ENCODE data around the gene DCBLD2. TPM values are rescaled to one million over a fixed set of nuclear protein-coding genes. Genes with fewer than 3 reads are reported as not detected.
A peak's percentile ranks its signal among the peaks of the same experiment; 100 is the strongest.

DCBLD2 gene
- total and polyA plus RNA-seq, 2 of the 13 experiments (the other 11 are each of a cell fraction or from before 2014, with no cell fraction given): 43.8 to 56.9 TPM

DNA sequence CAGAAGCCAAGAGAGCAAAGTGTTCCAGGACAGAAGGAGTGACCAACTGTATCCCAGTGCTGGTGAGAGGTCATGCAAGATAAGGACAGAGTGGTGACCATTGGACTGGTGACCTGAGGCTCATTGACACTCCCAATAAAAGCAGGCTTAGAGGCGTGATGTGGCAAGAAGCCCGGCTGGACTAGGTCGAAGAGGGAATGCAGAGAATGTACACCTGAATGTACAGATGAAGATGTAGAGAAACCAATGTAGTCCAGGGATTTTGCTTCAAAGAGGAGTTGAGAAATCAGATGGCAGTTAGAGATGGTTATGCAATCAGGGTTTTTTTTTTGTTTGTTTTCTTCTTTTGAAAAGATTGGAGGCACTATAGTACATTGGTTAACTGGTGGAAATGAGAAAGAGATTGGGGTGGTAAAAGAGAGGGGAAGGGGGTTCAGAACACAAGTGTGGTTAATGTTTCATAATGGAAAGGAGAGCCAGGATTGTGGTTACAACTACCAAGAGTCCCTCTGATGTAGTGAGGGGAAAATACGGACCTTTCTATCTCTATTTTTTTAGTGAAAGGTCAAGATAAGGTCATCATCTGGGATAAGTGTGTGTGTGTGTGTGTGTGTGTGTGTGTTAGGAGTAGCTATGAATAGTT lies 115.0 kb downstream of the DCBLD2 start (continued):
- TF ChIP-seq, protein P1, sequence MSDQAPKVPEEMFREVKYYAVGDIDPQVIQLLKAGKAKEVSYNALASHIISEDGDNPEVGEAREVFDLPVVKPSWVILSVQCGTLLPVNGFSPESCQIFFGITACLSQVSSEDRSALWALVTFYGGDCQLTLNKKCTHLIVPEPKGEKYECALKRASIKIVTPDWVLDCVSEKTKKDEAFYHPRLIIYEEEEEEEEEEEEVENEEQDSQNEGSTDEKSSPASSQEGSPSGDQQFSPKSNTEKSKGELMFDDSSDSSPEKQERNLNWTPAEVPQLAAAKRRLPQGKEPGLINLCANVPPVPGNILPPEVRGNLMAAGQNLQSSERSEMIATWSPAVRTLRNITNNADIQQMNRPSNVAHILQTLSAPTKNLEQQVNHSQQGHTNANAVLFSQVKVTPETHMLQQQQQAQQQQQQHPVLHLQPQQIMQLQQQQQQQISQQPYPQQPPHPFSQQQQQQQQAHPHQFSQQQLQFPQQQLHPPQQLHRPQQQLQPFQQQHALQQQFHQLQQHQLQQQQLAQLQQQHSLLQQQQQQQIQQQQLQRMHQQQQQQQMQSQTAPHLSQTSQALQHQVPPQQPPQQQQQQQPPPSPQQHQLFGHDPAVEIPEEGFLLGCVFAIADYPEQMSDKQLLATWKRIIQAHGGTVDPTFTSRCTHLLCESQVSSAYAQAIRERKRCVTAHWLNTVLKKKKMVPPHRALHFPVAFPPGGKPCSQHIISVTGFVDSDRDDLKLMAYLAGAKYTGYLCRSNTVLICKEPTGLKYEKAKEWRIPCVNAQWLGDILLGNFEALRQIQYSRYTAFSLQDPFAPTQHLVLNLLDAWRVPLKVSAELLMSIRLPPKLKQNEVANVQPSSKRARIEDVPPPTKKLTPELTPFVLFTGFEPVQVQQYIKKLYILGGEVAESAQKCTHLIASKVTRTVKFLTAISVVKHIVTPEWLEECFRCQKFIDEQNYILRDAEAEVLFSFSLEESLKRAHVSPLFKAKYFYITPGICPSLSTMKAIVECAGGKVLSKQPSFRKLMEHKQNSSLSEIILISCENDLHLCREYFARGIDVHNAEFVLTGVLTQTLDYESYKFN (CRISPR knock-in tag; conservative IDR thresholded peaks at IDR 0.05): peak; percentile 75
- TF ChIP-seq ATF7 (IDR thresholded peaks at IDR 0.05): peak; percentile 21; the same call in 1 of the 2 replicates
- TF ChIP-seq ATF7 (CRISPR knock-in tag; IDR thresholded peaks at IDR 0.05): no peak; the same call in 1 of the 2 replicates
- TF ChIP-seq, protein P2, sequence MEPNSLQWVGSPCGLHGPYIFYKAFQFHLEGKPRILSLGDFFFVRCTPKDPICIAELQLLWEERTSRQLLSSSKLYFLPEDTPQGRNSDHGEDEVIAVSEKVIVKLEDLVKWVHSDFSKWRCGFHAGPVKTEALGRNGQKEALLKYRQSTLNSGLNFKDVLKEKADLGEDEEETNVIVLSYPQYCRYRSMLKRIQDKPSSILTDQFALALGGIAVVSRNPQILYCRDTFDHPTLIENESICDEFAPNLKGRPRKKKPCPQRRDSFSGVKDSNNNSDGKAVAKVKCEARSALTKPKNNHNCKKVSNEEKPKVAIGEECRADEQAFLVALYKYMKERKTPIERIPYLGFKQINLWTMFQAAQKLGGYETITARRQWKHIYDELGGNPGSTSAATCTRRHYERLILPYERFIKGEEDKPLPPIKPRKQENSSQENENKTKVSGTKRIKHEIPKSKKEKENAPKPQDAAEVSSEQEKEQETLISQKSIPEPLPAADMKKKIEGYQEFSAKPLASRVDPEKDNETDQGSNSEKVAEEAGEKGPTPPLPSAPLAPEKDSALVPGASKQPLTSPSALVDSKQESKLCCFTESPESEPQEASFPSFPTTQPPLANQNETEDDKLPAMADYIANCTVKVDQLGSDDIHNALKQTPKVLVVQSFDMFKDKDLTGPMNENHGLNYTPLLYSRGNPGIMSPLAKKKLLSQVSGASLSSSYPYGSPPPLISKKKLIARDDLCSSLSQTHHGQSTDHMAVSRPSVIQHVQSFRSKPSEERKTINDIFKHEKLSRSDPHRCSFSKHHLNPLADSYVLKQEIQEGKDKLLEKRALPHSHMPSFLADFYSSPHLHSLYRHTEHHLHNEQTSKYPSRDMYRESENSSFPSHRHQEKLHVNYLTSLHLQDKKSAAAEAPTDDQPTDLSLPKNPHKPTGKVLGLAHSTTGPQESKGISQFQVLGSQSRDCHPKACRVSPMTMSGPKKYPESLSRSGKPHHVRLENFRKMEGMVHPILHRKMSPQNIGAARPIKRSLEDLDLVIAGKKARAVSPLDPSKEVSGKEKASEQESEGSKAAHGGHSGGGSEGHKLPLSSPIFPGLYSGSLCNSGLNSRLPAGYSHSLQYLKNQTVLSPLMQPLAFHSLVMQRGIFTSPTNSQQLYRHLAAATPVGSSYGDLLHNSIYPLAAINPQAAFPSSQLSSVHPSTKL (CRISPR knock-in tag; IDR thresholded peaks at IDR 0.05): peak; percentile 82
- TF ChIP-seq, protein P3, sequence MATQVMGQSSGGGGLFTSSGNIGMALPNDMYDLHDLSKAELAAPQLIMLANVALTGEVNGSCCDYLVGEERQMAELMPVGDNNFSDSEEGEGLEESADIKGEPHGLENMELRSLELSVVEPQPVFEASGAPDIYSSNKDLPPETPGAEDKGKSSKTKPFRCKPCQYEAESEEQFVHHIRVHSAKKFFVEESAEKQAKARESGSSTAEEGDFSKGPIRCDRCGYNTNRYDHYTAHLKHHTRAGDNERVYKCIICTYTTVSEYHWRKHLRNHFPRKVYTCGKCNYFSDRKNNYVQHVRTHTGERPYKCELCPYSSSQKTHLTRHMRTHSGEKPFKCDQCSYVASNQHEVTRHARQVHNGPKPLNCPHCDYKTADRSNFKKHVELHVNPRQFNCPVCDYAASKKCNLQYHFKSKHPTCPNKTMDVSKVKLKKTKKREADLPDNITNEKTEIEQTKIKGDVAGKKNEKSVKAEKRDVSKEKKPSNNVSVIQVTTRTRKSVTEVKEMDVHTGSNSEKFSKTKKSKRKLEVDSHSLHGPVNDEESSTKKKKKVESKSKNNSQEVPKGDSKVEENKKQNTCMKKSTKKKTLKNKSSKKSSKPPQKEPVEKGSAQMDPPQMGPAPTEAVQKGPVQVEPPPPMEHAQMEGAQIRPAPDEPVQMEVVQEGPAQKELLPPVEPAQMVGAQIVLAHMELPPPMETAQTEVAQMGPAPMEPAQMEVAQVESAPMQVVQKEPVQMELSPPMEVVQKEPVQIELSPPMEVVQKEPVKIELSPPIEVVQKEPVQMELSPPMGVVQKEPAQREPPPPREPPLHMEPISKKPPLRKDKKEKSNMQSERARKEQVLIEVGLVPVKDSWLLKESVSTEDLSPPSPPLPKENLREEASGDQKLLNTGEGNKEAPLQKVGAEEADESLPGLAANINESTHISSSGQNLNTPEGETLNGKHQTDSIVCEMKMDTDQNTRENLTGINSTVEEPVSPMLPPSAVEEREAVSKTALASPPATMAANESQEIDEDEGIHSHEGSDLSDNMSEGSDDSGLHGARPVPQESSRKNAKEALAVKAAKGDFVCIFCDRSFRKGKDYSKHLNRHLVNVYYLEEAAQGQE (IDR thresholded peaks at IDR 0.05; ENCODE audit: borderline replicate concordance in 1 of 2, low read depth in 1 of 2, low read length in 2 of 2): peak in 1 of 2 experiments; percentile 50; a peak in 1 of 4 replicates
- TF ChIP-seq, protein P4, sequence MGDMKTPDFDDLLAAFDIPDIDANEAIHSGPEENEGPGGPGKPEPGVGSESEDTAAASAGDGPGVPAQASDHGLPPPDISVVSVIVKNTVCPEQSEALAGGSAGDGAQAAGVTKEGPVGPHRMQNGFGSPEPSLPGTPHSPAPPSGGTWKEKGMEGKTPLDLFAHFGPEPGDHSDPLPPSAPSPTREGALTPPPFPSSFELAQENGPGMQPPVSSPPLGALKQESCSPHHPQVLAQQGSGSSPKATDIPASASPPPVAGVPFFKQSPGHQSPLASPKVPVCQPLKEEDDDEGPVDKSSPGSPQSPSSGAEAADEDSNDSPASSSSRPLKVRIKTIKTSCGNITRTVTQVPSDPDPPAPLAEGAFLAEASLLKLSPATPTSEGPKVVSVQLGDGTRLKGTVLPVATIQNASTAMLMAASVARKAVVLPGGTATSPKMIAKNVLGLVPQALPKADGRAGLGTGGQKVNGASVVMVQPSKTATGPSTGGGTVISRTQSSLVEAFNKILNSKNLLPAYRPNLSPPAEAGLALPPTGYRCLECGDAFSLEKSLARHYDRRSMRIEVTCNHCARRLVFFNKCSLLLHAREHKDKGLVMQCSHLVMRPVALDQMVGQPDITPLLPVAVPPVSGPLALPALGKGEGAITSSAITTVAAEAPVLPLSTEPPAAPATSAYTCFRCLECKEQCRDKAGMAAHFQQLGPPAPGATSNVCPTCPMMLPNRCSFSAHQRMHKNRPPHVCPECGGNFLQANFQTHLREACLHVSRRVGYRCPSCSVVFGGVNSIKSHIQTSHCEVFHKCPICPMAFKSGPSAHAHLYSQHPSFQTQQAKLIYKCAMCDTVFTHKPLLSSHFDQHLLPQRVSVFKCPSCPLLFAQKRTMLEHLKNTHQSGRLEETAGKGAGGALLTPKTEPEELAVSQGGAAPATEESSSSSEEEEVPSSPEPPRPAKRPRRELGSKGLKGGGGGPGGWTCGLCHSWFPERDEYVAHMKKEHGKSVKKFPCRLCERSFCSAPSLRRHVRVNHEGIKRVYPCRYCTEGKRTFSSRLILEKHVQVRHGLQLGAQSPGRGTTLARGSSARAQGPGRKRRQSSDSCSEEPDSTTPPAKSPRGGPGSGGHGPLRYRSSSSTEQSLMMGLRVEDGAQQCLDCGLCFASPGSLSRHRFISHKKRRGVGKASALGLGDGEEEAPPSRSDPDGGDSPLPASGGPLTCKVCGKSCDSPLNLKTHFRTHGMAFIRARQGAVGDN (CRISPR knock-in tag; IDR thresholded peaks at IDR 0.05): no peak
- TF ChIP-seq BRD4 (CRISPR knock-in tag; IDR thresholded peaks at IDR 0.05): no peak
- TF ChIP-seq CEBPG (CRISPR knock-in tag; IDR thresholded peaks at IDR 0.05): peak; percentile 91
- TF ChIP-seq ZNF878 (CRISPR knock-in tag; IDR thresholded peaks at IDR 0.05): peak; percentile 21; the same call in 1 of the 2 replicates

Data from HepG2 (cell line).